Prostate gland (tissue), 2 donors: ENCODE measurements around the gene ANKMY1. TPM values are rescaled to one million over a fixed set of nuclear protein-coding genes. Genes with fewer than 3 reads are reported as not detected.
A peak's percentile ranks its signal among the peaks of the same experiment; 100 is the strongest.

Source experiments
- DNase-seq: peaks from one replicate; pipeline ENCODE4 v3.0.0-alpha.2; 2019; ENCODE audit warnings: low spot score
- H3K27ac ChIP-seq, 2 donors: fragments of 200-600 bp; sonication (generic); 2 replicates each; pipeline ENCODE4 v1.5.1; 2017 to 2019
- H3K27me3 ChIP-seq: fragments of 200-600 bp; sonication (generic); replicated peaks from 2 replicates; pipeline ENCODE4 v1.5.1; 2019; ENCODE audit not compliant: insufficient read depth
- H3K36me3 ChIP-seq, 2 donors: fragments of 200-600 bp; sonication (generic); 1 replicate in 1 of 2; 2 replicates in 1 of 2; pipeline versions ENCODE4 v1.5.1 to v1.8.1; 2017 to 2019
- H3K4me1 ChIP-seq: fragments of 200-600 bp; sonication (generic); replicated peaks from 2 replicates; pipeline ENCODE4 v1.5.1; 2019
- H3K4me3 ChIP-seq, 2 donors: fragments of 200-600 bp; sonication (generic); 2 replicates each; pipeline ENCODE4 v1.5.1; 2017 to 2019
- H3K9me3 ChIP-seq: fragments of 200-600 bp; sonication (generic); 2 replicates; pipeline ENCODE4 v1.5.1; 2017
- POLR2A ChIP-seq: fragments of 450-650 bp; IDR thresholded peaks from one replicate; pipeline ENCODE4 v1.6.1; 2016; ENCODE audit warnings: antibody characterized with exemption, mild to moderate bottlenecking
- POLR2AphosphoS5 ChIP-seq: sonication (generic); formaldehyde crosslinking; IDR thresholded peaks from one replicate; pipeline ENCODE4 v1.6.1; 2017; ENCODE audit warnings: antibody characterized with exemption
- WGBS: methylation state at CpG from one replicate; pipeline ENCODE4 v1.1.5; 2018; 5-methylcytosine and 5-hydroxymethylcytosine counted together
- intact Hi-C: fragments of 100-400 bp; cut with DNase I; formaldehyde crosslinking; loops from one replicate; pipeline ENCODE4 v1.14.2; 2022
- microRNA counts, 2 donors: library from miRNA; unstranded; fragments of <30 nt; microRNA quantifications; one replicate each; lab custom pipeline; 2016 to 2017
- microRNA-seq: library from miRNA; unstranded; fragments of <30 nt; microRNA quantifications from one replicate; pipeline ENCODE4, GENCODE V29; 2016
- small RNA-seq, 2 donors: library from RNA; depleted of rRNA; stranded (forward); fragments of <200 nt; gene quantifications; one replicate each; pipeline ENCODE3, GENCODE V24; 2016
- total RNA-seq, 2 donors: library from RNA; depleted of rRNA; stranded (reverse); fragments of >200 nt; gene quantifications; one replicate each; pipeline ENCODE4 v1.1.0, GENCODE V29; 2016
- TF ChIP-seq, protein P1 (sequence below), 4 experiments: fragments of 200-600 bp in 2 of 4; fragments of 450-650 bp in 2 of 4; sonication (generic) in 2 of 4; IDR thresholded peaks; 1 replicate in 3 of 4; 2 replicates in 1 of 4; pipeline ENCODE4 v1.5.1; 2016 to 2019; ENCODE audit warnings: antibody characterized with exemption in 4 of 4, mild to moderate bottlenecking in 2 of 4, moderate library complexity in 2 of 4

Gene ANKMY1
- total RNA-seq, 2 donors from 2014 or later, result 22.7 to 31.4 TPM

DNA sequence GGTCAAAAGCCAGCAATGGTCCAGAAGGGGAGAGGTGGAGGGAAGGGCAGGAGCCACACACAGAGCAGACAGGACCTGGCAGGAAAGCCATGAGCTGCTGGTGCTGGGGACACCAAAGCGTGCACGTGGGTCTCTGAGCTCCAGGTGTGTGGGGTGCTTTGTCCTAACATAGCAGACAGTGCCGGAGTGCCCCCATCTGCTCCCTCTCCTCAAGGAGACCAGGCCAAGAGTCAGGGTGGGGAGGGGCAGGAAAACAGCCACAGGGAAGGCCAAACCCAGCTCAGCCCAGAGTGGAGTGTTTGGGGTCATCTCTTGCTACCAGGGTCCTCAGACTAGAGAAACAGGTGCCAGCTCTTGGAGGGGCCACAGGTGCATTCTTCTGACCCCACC lies 126.5 kb downstream of the ANKMY1 start:
- H3K36me3 ChIP-seq, result no peaks in the 10 kb centered on the region
- H3K27ac ChIP-seq, result no peak overlapping the region
- no peaks in the 10 kb centered on the region for H3K9me3 ChIP-seq
- intact Hi-C loops, result no loop called here
- no peak overlapping the region for H3K4me3 ChIP-seq
- TF ChIP-seq POLR2A (no peak), POLR2AphosphoS5 (no peak)
- TF ChIP-seq, protein P1, sequence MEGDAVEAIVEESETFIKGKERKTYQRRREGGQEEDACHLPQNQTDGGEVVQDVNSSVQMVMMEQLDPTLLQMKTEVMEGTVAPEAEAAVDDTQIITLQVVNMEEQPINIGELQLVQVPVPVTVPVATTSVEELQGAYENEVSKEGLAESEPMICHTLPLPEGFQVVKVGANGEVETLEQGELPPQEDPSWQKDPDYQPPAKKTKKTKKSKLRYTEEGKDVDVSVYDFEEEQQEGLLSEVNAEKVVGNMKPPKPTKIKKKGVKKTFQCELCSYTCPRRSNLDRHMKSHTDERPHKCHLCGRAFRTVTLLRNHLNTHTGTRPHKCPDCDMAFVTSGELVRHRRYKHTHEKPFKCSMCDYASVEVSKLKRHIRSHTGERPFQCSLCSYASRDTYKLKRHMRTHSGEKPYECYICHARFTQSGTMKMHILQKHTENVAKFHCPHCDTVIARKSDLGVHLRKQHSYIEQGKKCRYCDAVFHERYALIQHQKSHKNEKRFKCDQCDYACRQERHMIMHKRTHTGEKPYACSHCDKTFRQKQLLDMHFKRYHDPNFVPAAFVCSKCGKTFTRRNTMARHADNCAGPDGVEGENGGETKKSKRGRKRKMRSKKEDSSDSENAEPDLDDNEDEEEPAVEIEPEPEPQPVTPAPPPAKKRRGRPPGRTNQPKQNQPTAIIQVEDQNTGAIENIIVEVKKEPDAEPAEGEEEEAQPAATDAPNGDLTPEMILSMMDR (IDR thresholded peaks at IDR 0.05), result no peak
- no peaks in the 10 kb centered on the region for H3K27me3 ChIP-seq
- H3K4me1 ChIP-seq, result no peaks in the 10 kb centered on the region
- 74% methylated on average over 3 of the region's 3 CpGs for WGBS
- DNase-seq, result no peak

DNA sequence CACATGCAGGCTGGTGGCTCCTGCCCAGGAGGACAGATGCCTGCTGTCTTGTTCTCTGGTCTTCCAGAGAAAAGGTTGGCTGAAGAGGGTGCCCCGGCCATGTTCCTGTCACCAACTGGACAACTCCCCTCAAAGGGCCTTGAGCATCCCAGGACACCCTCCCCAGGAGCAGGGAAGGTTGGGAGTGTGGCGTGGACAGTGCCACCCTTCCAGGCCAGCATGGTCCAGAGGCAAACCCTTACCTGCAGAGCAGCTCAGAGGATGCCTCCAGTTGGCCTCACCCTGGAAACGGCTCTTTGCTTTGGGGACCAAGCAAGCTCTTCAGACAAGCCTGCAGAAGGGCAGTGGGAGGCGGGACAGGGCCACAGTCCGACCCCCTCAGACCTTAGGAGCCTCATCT lies 127.2 kb downstream of the ANKMY1 start:
- no peak overlapping the region for H3K4me3 ChIP-seq
- no peaks in the 10 kb centered on the region for H3K36me3 ChIP-seq
- intact Hi-C loops, result no loop called here
- no peaks in the 10 kb centered on the region for H3K9me3 ChIP-seq
- no peak overlapping the region for H3K27ac ChIP-seq
- WGBS, result 96% methylated on average over 5 of the region's 5 CpGs
- no peak for DNase-seq
- no peaks in the 10 kb centered on the region for H3K4me1 ChIP-seq
- TF ChIP-seq, protein P1 (IDR thresholded peaks at IDR 0.05), result no peak
- TF ChIP-seq POLR2A (no peak), POLR2AphosphoS5 (no peak)
- H3K27me3 ChIP-seq, result no peaks in the 10 kb centered on the region

DNA sequence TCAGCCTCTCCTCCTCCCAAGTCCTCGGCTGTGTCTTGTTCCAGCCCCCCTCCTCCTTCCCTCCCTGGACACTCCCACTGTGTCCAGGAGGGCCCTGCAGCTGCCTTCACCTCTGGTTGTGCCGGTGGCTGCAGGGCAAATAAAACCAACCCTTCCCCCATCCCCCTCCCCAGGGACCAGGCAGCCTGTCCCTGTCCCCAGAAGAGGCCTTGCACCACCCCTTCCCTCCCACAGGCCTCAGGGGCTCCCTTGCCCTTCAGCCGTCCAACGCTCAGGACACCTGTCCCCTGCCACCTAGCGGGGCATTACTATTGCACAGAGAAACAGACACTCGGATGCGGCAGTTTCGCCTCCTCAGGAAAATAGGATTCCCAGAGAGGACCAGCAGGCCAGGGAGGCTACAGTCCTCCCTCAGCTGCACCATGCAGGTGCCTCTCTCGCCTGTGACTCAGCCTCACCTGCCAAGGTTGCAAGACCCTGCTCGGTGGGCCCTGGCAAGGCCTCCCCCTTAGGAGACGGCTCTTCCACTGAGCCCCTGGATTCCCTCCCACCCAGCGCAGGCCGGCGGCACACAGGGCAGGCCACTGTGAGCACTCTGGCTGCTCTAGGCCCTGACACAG lies 127.8 kb downstream of the ANKMY1 start:
- intact Hi-C loops, result no loop called here
- no peaks in the 10 kb centered on the region for H3K4me1 ChIP-seq
- H3K4me3 ChIP-seq, result no peak overlapping the region
- WGBS, result 89% methylated on average over 14 of the region's 14 CpGs
- no peaks in the 10 kb centered on the region for H3K36me3 ChIP-seq
- H3K27ac ChIP-seq, result no peak overlapping the region
- H3K27me3 ChIP-seq, result no peaks in the 10 kb centered on the region
- no peaks in the 10 kb centered on the region for H3K9me3 ChIP-seq
- no peak for DNase-seq
- TF ChIP-seq POLR2A, result no peak
- TF ChIP-seq POLR2AphosphoS5, result no peak
- TF ChIP-seq, protein P1 (IDR thresholded peaks at IDR 0.05), result no peak

MicroRNAs encoded within 50 kb of the gene (microRNA counts, 767-probe panel; counts per million panel counts)
- microRNA hsa-miR-149-5p (lab: Ali Mortazavi, UCI), result 3,346 to 3,788 counts per million in 2 donors

Small RNA genes within 50 kb of the gene (microRNA-seq; reads per million reads assigned to microRNA genes)
- gene MIR149, result 5,298 reads per million, percentile 94 among the genes with 10 or more reads in this experiment

Small RNA genes within 50 kb of the gene (small RNA-seq; reads per million reads assigned to genes)
- 23.3 to 48.3 reads per million in 2 donors for gene MIR149

Other genes with a start within 250 kb of the ANKMY1 start
- 100 to 1,000 TPM in 1 of 2 donors, 10 to 100 TPM in 1; 80.7 to 447 TPM for gene GPC1, start 122.3 kb downstream of the ANKMY1 start, total RNA-seq
- 10 to 100 TPM; 18.4 to 18.6 TPM for gene DUSP28, start 2.4 kb upstream of the ANKMY1 start, total RNA-seq
- 10 to 100 TPM; 36.9 to 94.7 TPM for gene RNPEPL1, start 10.5 kb upstream of the ANKMY1 start, total RNA-seq
- gene CAPN10, start 28.7 kb upstream of the ANKMY1 start, total RNA-seq, result 10 to 100 TPM; 25.5 to 68.4 TPM
- 1 to 10 TPM; 3.3 to 4.6 TPM for gene GPR35, start 67.5 kb upstream of the ANKMY1 start, total RNA-seq
- not detected for gene AQP12B, start 124.9 kb upstream of the ANKMY1 start, total RNA-seq
- not detected for gene AQP12A, start 133.9 kb upstream of the ANKMY1 start, total RNA-seq